B cell (primary cell): ENCODE measurements around the gene RSBN1L. TPM values are rescaled to one million over a fixed set of nuclear protein-coding genes. Genes with fewer than 3 reads are reported as not detected.

Experiments used
- ATAC-seq: fragments of 200-7000 bp; cut with Tn5 transposase; one replicate; pipeline ENCODE4 v1.10.0; 2021; ENCODE audit warnings: low read depth, mild to moderate bottlenecking, moderate number of reproducible peaks, moderate library complexity
- CTCF ChIA-PET: fragments of 350-600 bp; sonication (Branson Sonifier 250); formaldehyde crosslinking; loops from one replicate; lab custom pipeline; 2021; ENCODE audit warnings: antibody characterized with exemption, inconsistent platforms; lab: Charles Lee
- POLR2A ChIA-PET: fragments of 350-600 bp; sonication (Branson Sonifier 250); formaldehyde crosslinking; loops from one replicate; lab custom pipeline; 2021; ENCODE audit warnings: antibody characterized with exemption; lab: Charles Lee
- DNase-seq: peaks from one replicate; pipeline ENCODE4 v3.0.0; 2013
- H2AFZ ChIP-seq: 2 replicates; pipeline ENCODE4 v1.6.1; 2012; ENCODE audit warnings: mild to moderate bottlenecking, low read depth, low read length; ENCODE audit not compliant: insufficient read depth, poor library complexity, severe bottlenecking
- H3K27ac ChIP-seq, 2 donors: 1 replicate in 1 of 2; 2 replicates in 1 of 2; pipeline ENCODE4 v1.5.1; 2012 to 2013; ENCODE audit warnings: low read length in 2 of 2, mild to moderate bottlenecking in 2 of 2, moderate library complexity in 1 of 2
- H3K27me3 ChIP-seq, 4 experiments: fragments of 200-600 bp in 1 of 4; sonication (generic) in 1 of 4; replicated peaks in 1 of 4; 1 replicate in 2 of 4; 2 replicates in 2 of 4; pipeline versions ENCODE4 v1.6.1 to v1.7.0; 2013 to 2016; ENCODE audit warnings: low read length in 3 of 4, mild to moderate bottlenecking in 2 of 4, mixed read lengths in 1 of 4, moderate library complexity in 1 of 4; ENCODE audit not compliant: insufficient read depth in 4 of 4, control insufficient read depth in 3 of 4; ENCODE audit errors: control extremely low read depth in 1 of 4
- H3K36me3 ChIP-seq, 2 experiments: replicated peaks in 1 of 2; 1 replicate in 1 of 2; 2 replicates in 1 of 2; pipeline versions ENCODE4 v1.6.1 to v1.7.1; 2013; ENCODE audit warnings: low read length in 1 of 2; ENCODE audit not compliant: insufficient read depth in 2 of 2, control insufficient read depth in 1 of 2; ENCODE audit errors: control extremely low read depth in 1 of 2, extremely low read depth in 1 of 2
- H3K4me1 ChIP-seq, 2 donors: fragments of 200-600 bp in 1 of 2; sonication (generic) in 1 of 2; 1 replicate in 1 of 2; 2 replicates in 1 of 2; pipeline versions ENCODE4 v1.5.1 to v1.6.1; 2013 to 2017; ENCODE audit warnings: low read length in 2 of 2; ENCODE audit not compliant: control insufficient read depth in 2 of 2, insufficient read depth in 2 of 2
- H3K4me2 ChIP-seq: replicated peaks from 2 replicates; pipeline ENCODE3; 2012; ENCODE audit warnings: mild to moderate bottlenecking, low read depth, low read length; ENCODE audit not compliant: poor library complexity, severe bottlenecking
- H3K4me3 ChIP-seq, 5 experiments: fragments of 200-600 bp in 1 of 5; sonication (generic) in 1 of 5; 1 replicate in 3 of 5; 2 replicates in 2 of 5; pipeline versions ENCODE4 v1.5.1 to v1.7.0; 2011 to 2016; ENCODE audit warnings: low read length in 4 of 5, mild to moderate bottlenecking in 4 of 5, low read depth in 2 of 5, control low read depth in 1 of 5, moderate library complexity in 1 of 5; ENCODE audit not compliant: insufficient read depth in 1 of 5; ENCODE audit errors: control extremely low read depth in 1 of 5, extremely low read depth in 1 of 5
- H3K79me2 ChIP-seq: fragments of 200-600 bp; sonication (generic); one replicate; pipeline ENCODE4 v1.6.0; 2016; ENCODE audit warnings: low read length; ENCODE audit not compliant: control insufficient read depth, insufficient read depth
- H3K9ac ChIP-seq: fragments of 200-600 bp; sonication (generic); 2 replicates; pipeline ENCODE4 v1.6.1; 2017; ENCODE audit warnings: mild to moderate bottlenecking, low read length, moderate library complexity
- H3K9me3 ChIP-seq, 3 donors: one replicate each; pipeline versions ENCODE4 v1.6.1 to v1.7.1; 2013; ENCODE audit warnings: low read length in 2 of 3; ENCODE audit not compliant: control insufficient read depth in 2 of 3, insufficient read depth in 1 of 3; ENCODE audit errors: control extremely low read depth in 1 of 3
- H4K20me1 ChIP-seq: 2 replicates; pipeline ENCODE4 v1.6.0; 2012; ENCODE audit warnings: mild to moderate bottlenecking, low read length; ENCODE audit not compliant: insufficient read depth, control insufficient read depth, poor library complexity, severe bottlenecking
- H3K27ac Mint-ChIP-seq: one replicate; pipeline ENCODE4 v1.8.0; 2021; ENCODE audit warnings: mixed read lengths
- H3K27me3 Mint-ChIP-seq: one replicate; pipeline ENCODE4 v1.8.0; 2021; ENCODE audit warnings: mixed read lengths
- H3K4me1 Mint-ChIP-seq: one replicate; pipeline ENCODE4 v1.8.0; 2021; ENCODE audit warnings: mixed read lengths
- H3K4me3 Mint-ChIP-seq: one replicate; pipeline ENCODE4 v1.8.0; 2021; ENCODE audit warnings: mixed read lengths
- H3K9me3 Mint-ChIP-seq: one replicate; pipeline ENCODE4 v1.8.0; 2022; ENCODE audit warnings: mixed read lengths; ENCODE audit not compliant: insufficient read depth
- CTCF ChIP-seq: fragments of 200-600 bp; IDR thresholded peaks from one replicate; pipeline ENCODE4 v1.8.0; 2022; ENCODE audit warnings: antibody characterized with exemption, mild to moderate bottlenecking
- EZH2 ChIP-seq: IDR thresholded peaks from 2 replicates; pipeline ENCODE4 v1.6.1; 2012; ENCODE audit warnings: borderline replicate concordance, low read depth, mild to moderate bottlenecking, moderate library complexity, low read length; ENCODE audit not compliant: insufficient read depth, poor library complexity, severe bottlenecking
- WGBS: methylation state at CpG from one replicate; pipeline ENCODE4 v1.1.5; 2013; ENCODE audit warnings: missing lambda C conversion rate; ENCODE audit not compliant: insufficient coverage; 5-methylcytosine and 5-hydroxymethylcytosine counted together
- intact Hi-C: fragments of 100-400 bp; cut with micrococcal nuclease; formaldehyde crosslinking; loops from one replicate; pipeline ENCODE4 v1.10.0; 2022
- polyA plus RNA-seq: library from polyadenylated mRNA; depleted of rRNA; stranded (reverse); fragments of >200 nt; gene quantifications from 2 replicates; pipeline ENCODE4 v1.2.3, GENCODE V29; 2012
- total RNA-seq, 2 donors: library from RNA; stranded (reverse); fragments of 120-200 nt in 1 of 2; gene quantifications; 1 replicate in 1 of 2; 2 replicates in 1 of 2; pipeline versions ENCODE4 v1.2.3 to v1.2.4, GENCODE V29; 2013 to 2022

The RSBN1L gene
- total and polyA plus RNA-seq, 2 donors (not counting 1 experiment from before 2014, with no cell fraction given), result 17.0 to 47.0 TPM

GRCh38 chr7:77826300-77826699 is 130.0 kb downstream of the RSBN1L start:
- H3K79me2 ChIP-seq, result peaks cover 90% of the 10 kb centered on the region
- peaks cover 10% of the 10 kb centered on the region for H3K9me3 Mint-ChIP-seq
- H3K4me3 ChIP-seq, result no peak overlapping the region
- no peak overlapping the region for H2AFZ ChIP-seq
- TF ChIP-seq EZH2 (no peak), CTCF (no peak)
- POLR2A ChIA-PET, result no interaction called here
- peaks cover 0 to 36% (median 29%) of the 10 kb centered on the region in 3 donors for H3K9me3 ChIP-seq
- no peak for ATAC-seq
- H3K36me3 ChIP-seq, result no peaks in the 10 kb centered on the region
- H4K20me1 ChIP-seq, result no peaks in the 10 kb centered on the region
- peak overlapping the region; percentile 11 for H3K4me2 ChIP-seq
- peak overlapping the region; percentile 69 for H3K27ac Mint-ChIP-seq
- DNase-seq, result no peak
- WGBS, result no CpG with 5 or more reads among the region's 2 CpGs
- peak overlapping the region; percentile 2 to 52 for H3K27ac ChIP-seq
- H3K4me1 ChIP-seq, result peaks cover 75 to 83% of the 10 kb centered on the region in 2 donors
- H3K4me3 Mint-ChIP-seq, result peak overlapping the region; percentile 21
- intact Hi-C loops, result loop anchor here (5.0 kb wide), 1 partner anchor 81 kb away; no protein-coding TSS in a partner anchor
- no peaks in the 10 kb centered on the region for H3K27me3 ChIP-seq
- peak overlapping the region; percentile 3 for H3K9ac ChIP-seq
- H3K27me3 Mint-ChIP-seq, result no peaks in the 10 kb centered on the region
- CTCF ChIA-PET, result interaction anchor here (1.7 kb wide), 1 partner anchor 28 kb away, joined by 4 read pairs; the partner anchor contains the start of genes PHTF2 and TMEM60
- peaks cover 72% of the 10 kb centered on the region for H3K4me1 Mint-ChIP-seq

GRCh38 chr7:77827999-77828398 is 131.7 kb downstream of the RSBN1L start:
- Mint-ChIP-seq H3K4me1 (peaks cover 74% of the 10 kb centered on the region), H3K4me3 (peak overlapping the region; percentile 6), H3K27ac (peak overlapping the region; percentile 54), H3K9me3 (peaks cover 5% of the 10 kb centered on the region), H3K27me3 (no peaks in the 10 kb centered on the region)
- Histone ChIP-seq H3K4me2 (peak overlapping the region; percentile 45), H3K27me3 (no peaks in the 10 kb centered on the region), H3K27ac (peak overlapping the region in 1 of 2 donors; percentile 27), H2AFZ (no peak overlapping the region), H3K79me2 (peaks cover 90% of the 10 kb centered on the region), H4K20me1 (no peaks in the 10 kb centered on the region), H3K9ac (peak overlapping the region; percentile 10), H3K9me3 (peaks cover 0 to 22% (median 12%) of the 10 kb centered on the region in 3 donors), H3K4me3 (peak overlapping the region in 1 of 5 experiments; percentile 11), H3K36me3 (no peaks in the 10 kb centered on the region), H3K4me1 (peaks cover 70 to 82% of the 10 kb centered on the region in 2 donors)
- intact Hi-C loops, result loop anchor here (5.0 kb wide), 1 partner anchor 79 kb away; no protein-coding TSS in a partner anchor
- no peak for ATAC-seq
- ChIA-PET CTCF (interaction anchor here (1.1 kb wide), 1 partner anchor 30 kb away, joined by 3 read pairs; the partner anchor contains the start of genes PHTF2 and TMEM60), POLR2A (no interaction called here)
- TF ChIP-seq EZH2, result no peak
- TF ChIP-seq CTCF, result no peak
- no CpG with 5 or more reads among the region's 2 CpGs for WGBS
- no peak for DNase-seq
